Activated T-cell treated with anti-CD3 and anti-CD28 coated beads, Interleukin-2, amount 50 U/mL, for 4 hours (primary cell): ENCODE results near the gene ADCY2. TPM values are rescaled to one million over a fixed set of nuclear protein-coding genes. Genes with fewer than 3 reads are reported as not detected.

ENCODE experiments used
- ATAC-seq, 2 donors: fragments of 200-7000 bp; cut with Tn5 transposase; one replicate each; pipeline ENCODE4 v1.10.0; 2021
- DNase-seq: peaks from one replicate; pipeline ENCODE4 v3.0.0-alpha.2; 2020
- H3K27me3 Mint-ChIP-seq: one replicate; pipeline ENCODE4 v1.8.0; 2021; ENCODE audit warnings: low read depth, mixed read lengths
- H3K36me3 Mint-ChIP-seq: one replicate; pipeline ENCODE4 v1.8.0; 2022; ENCODE audit warnings: mixed read lengths; ENCODE audit not compliant: insufficient read depth
- H3K4me1 Mint-ChIP-seq: one replicate; pipeline ENCODE4 v1.8.0; 2021; ENCODE audit warnings: low read depth, mixed read lengths
- H3K4me3 Mint-ChIP-seq: one replicate; pipeline ENCODE4 v1.8.0; 2021; ENCODE audit warnings: mild to moderate bottlenecking, moderate library complexity, mixed read lengths
- H3K9me3 Mint-ChIP-seq: one replicate; pipeline ENCODE4 v1.8.0; 2021; ENCODE audit warnings: mixed read lengths
- total RNA-seq, 3 donors: library from RNA; stranded (reverse); gene quantifications; one replicate each; pipeline ENCODE4 v1.2.1, GENCODE V29; 2021

ADCY2 gene
- total RNA-seq, 3 donors from 2014 or later = 0.08 to 0.26 (median 0.11) TPM

- Mint-ChIP-seq H3K9me3 (no peaks in the 10 kb centered on the region), H3K27me3 (peaks cover 33% of the 10 kb centered on the region), H3K4me1 (no peaks in the 10 kb centered on the region), H3K36me3 (no peaks in the 10 kb centered on the region), H3K4me3 (no peak overlapping the region)
- DNase-seq = no peak
- no peak for ATAC-seq
Observed at GRCh38 chr5:7763621-7764072, 367.7 kb downstream of the ADCY2 start.

- Mint-ChIP-seq H3K27me3 (peaks cover 31% of the 10 kb centered on the region), H3K36me3 (no peaks in the 10 kb centered on the region), H3K4me3 (no peak overlapping the region), H3K4me1 (no peaks in the 10 kb centered on the region), H3K9me3 (no peaks in the 10 kb centered on the region)
- DNase-seq (no peak), ATAC-seq (no peak)
Observed at GRCh38 chr5:7764452-7764851, 368.5 kb downstream of the ADCY2 start.

GRCh38 chr5:7770436-7770835, 374.5 kb downstream of the ADCY2 start:
- Mint-ChIP-seq H3K27me3 (peaks cover 17% of the 10 kb centered on the region), H3K9me3 (no peaks in the 10 kb centered on the region), H3K4me1 (no peaks in the 10 kb centered on the region), H3K4me3 (no peak overlapping the region), H3K36me3 (no peaks in the 10 kb centered on the region)
- DNase-seq (no peak), ATAC-seq (no peak)

- Mint-ChIP-seq H3K36me3 (no peaks in the 10 kb centered on the region), H3K4me1 (no peaks in the 10 kb centered on the region), H3K27me3 (peaks cover 19% of the 10 kb centered on the region), H3K9me3 (no peaks in the 10 kb centered on the region), H3K4me3 (no peak overlapping the region)
- DNase-seq (no peak), ATAC-seq (no peak)
Observed at GRCh38 chr5:7772141-7772540, 376.2 kb downstream of the ADCY2 start.

GRCh38 chr5:7773178-7773577, 377.2 kb downstream of the ADCY2 start:
- no peaks in the 10 kb centered on the region for H3K9me3 Mint-ChIP-seq
- no peaks in the 10 kb centered on the region for H3K4me1 Mint-ChIP-seq
- H3K4me3 Mint-ChIP-seq = no peak overlapping the region
- H3K36me3 Mint-ChIP-seq = no peaks in the 10 kb centered on the region
- H3K27me3 Mint-ChIP-seq = peaks cover 19% of the 10 kb centered on the region
- ATAC-seq = no peak
- DNase-seq = no peak

GRCh38 chr5:7776442-7776841, 380.5 kb downstream of the ADCY2 start:
- Mint-ChIP-seq H3K9me3 (no peaks in the 10 kb centered on the region), H3K27me3 (peaks cover 40% of the 10 kb centered on the region)
- no peak for ATAC-seq

GRCh38 chr5:7779019-7780005, 383.4 kb downstream of the ADCY2 start:
- Mint-ChIP-seq H3K36me3 (no peaks in the 10 kb centered on the region), H3K4me1 (peaks cover 14% of the 10 kb centered on the region), H3K4me3 (no peak overlapping the region), H3K9me3 (no peaks in the 10 kb centered on the region), H3K27me3 (peaks cover 61% of the 10 kb centered on the region)
- ATAC-seq = peak in 1 of 2 donors; percentile 34
- DNase-seq = no peak

More at GRCh38 chr5:7776442-7776841, 380.5 kb downstream of the ADCY2 start:
- peaks cover 14% of the 10 kb centered on the region for H3K4me1 Mint-ChIP-seq
- H3K36me3 Mint-ChIP-seq = no peaks in the 10 kb centered on the region
- no peak overlapping the region for H3K4me3 Mint-ChIP-seq
- DNase-seq = no peak

GRCh38 chr5:7781899-7782298, 386.0 kb downstream of the ADCY2 start:
- Mint-ChIP-seq H3K4me3 (no peak overlapping the region), H3K27me3 (peaks cover 61% of the 10 kb centered on the region), H3K9me3 (no peaks in the 10 kb centered on the region), H3K36me3 (no peaks in the 10 kb centered on the region), H3K4me1 (peaks cover 14% of the 10 kb centered on the region)
- no peak for ATAC-seq
- no peak for DNase-seq

GRCh38 chr5:7784683-7785380, 388.9 kb downstream of the ADCY2 start:
- peaks cover 57% of the 10 kb centered on the region for H3K27me3 Mint-ChIP-seq
- no peaks in the 10 kb centered on the region for H3K36me3 Mint-ChIP-seq
- no peak for ATAC-seq
- H3K9me3 Mint-ChIP-seq = no peaks in the 10 kb centered on the region
- H3K4me3 Mint-ChIP-seq = no peak overlapping the region
- DNase-seq = no peak
- peaks cover under 1% of the 10 kb centered on the region for H3K4me1 Mint-ChIP-seq

GRCh38 chr5:7787770-7788169, 391.8 kb downstream of the ADCY2 start:
- Mint-ChIP-seq H3K27me3 (peaks cover 49% of the 10 kb centered on the region), H3K36me3 (no peaks in the 10 kb centered on the region), H3K9me3 (no peaks in the 10 kb centered on the region), H3K4me3 (no peak overlapping the region), H3K4me1 (no peaks in the 10 kb centered on the region)
- DNase-seq (no peak), ATAC-seq (no peak)

- no peak overlapping the region for H3K4me3 Mint-ChIP-seq
- no peaks in the 10 kb centered on the region for H3K9me3 Mint-ChIP-seq
- H3K4me1 Mint-ChIP-seq = no peaks in the 10 kb centered on the region
- DNase-seq = no peak
- peaks cover 37% of the 10 kb centered on the region for H3K27me3 Mint-ChIP-seq
- no peaks in the 10 kb centered on the region for H3K36me3 Mint-ChIP-seq
- ATAC-seq = no peak
Observed at GRCh38 chr5:7789567-7789966, 393.6 kb downstream of the ADCY2 start.

- Mint-ChIP-seq H3K4me3 (no peak overlapping the region), H3K36me3 (no peaks in the 10 kb centered on the region), H3K4me1 (no peaks in the 10 kb centered on the region), H3K9me3 (no peaks in the 10 kb centered on the region), H3K27me3 (peaks cover 30% of the 10 kb centered on the region)
- no peak for DNase-seq
- no peak for ATAC-seq
Observed at GRCh38 chr5:7793895-7794294, 398.0 kb downstream of the ADCY2 start.

GRCh38 chr5:7794311-7794710, 398.4 kb downstream of the ADCY2 start:
- no peak for ATAC-seq
- no peaks in the 10 kb centered on the region for H3K36me3 Mint-ChIP-seq

GRCh38 chr5:7794823-7795222, 398.9 kb downstream of the ADCY2 start:
- peaks cover 25% of the 10 kb centered on the region for H3K27me3 Mint-ChIP-seq
- H3K4me3 Mint-ChIP-seq = no peak overlapping the region
- no peaks in the 10 kb centered on the region for H3K36me3 Mint-ChIP-seq
- H3K9me3 Mint-ChIP-seq = no peaks in the 10 kb centered on the region
- DNase-seq = no peak
- ATAC-seq = no peak
- H3K4me1 Mint-ChIP-seq = no peaks in the 10 kb centered on the region

More at GRCh38 chr5:7794311-7794710, 398.4 kb downstream of the ADCY2 start:
- H3K4me1 Mint-ChIP-seq = no peaks in the 10 kb centered on the region
- no peak overlapping the region for H3K4me3 Mint-ChIP-seq
- H3K27me3 Mint-ChIP-seq = peaks cover 28% of the 10 kb centered on the region
- no peak for DNase-seq
- no peaks in the 10 kb centered on the region for H3K9me3 Mint-ChIP-seq
